Measurements from ENCODE around the gene NPAS2.

NPAS2 gene

DNA sequence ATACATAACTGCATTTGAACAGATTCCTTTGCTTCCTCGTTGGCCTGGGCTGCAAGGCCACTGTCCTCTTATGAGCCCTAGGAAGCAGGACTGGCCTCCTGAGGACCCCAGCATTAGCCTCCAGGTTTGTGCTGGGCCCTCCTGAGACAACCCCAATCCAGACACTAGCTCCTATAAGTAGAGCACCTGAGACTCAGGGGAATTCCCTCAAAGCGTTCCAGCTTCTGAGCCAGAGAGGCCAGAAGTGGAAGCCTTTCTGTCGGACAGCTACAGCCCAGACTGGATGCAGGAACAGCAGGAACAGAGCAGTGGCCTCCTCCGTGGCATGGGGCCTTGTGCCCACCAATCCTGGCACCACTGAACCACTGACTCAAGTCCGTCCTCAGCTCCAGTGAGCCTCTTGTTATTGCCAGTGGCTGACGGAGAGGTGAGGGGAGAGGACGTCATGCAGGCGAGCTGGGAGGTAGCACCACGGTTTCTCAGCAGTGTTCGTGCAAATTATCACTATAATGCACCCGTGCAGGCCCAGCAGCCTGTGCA, 67.2 kb downstream of the NPAS2 start:
- DNase-seq, result no peak

DNA sequence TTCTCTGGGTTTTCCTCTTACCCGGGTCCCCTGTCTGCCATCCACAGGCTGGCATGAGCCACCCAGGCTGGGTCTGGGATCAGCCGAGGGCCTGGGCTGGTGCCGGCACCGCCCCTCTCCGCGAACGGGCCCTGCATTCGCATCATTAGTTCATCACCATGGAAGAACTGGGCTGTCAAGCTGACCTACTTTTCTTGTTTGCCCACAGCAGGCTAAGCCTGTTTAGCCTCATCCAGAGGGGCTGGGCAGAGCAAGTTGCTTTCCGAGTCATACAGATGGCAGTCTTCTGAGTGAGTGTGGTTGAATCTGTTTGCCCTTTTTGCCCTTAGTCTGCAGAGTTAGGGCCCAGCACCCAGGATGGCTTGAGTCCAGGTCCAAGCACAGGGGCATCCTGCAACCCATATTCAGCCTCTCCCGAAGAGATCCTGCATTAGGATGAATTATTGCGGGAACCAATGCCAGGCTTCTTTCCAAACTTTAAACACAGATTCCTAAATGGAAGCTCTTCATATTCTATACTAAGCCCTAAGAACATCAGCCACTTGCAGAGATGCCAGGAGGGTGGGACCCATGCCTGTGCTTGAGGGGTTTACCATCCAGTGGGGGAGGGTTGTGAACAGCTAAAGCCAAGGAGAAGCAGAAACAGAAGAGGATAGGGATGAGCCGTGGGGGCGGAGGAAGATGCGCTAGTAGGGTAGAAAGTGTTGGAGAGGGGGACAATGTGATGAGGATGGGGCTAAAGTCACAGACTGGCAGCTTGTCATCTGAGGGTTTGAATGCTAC, 68.0 kb downstream of the NPAS2 start:
- no peak for DNase-seq

DNA sequence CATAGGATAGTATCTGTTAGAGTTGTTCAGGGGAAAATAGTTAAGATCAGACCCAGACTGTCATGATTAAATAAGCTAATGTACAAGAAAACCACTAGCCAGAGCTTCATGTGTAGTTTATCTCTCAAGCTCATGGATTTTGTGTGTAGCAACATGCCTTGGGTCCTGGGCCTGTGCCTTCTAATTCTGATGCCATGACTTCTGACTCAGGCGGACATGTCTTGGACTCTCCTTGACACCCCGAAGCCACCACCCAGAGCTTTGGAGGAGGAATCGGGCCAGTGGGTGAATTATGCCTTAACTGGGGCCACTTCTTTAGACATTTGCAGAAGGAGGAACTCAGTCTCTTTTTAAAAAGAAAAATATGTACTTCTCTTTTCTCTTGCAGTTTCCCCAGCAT, 68.7 kb downstream of the NPAS2 start:
- no peak for DNase-seq

DNA sequence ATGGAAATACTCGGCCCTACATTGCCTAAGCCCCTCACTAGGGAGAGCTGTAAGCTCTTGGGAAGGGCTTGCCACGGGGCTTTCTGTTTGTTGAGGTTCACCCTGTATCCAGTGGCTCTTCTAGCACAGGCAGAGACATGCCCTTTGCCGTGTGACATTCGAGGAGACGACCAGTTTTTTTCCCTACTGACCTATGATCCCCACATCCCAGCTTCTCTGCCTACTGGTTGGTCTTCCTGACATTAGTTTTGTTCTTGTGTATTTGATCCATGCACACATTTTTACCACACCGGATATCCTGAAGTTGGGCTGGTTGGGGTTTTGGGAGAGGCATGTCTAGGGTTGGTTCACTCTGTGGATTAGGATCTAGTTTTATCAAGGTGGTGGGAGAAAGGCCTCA, 69.3 kb downstream of the NPAS2 start:
- DNase-seq, result no peak

DNA sequence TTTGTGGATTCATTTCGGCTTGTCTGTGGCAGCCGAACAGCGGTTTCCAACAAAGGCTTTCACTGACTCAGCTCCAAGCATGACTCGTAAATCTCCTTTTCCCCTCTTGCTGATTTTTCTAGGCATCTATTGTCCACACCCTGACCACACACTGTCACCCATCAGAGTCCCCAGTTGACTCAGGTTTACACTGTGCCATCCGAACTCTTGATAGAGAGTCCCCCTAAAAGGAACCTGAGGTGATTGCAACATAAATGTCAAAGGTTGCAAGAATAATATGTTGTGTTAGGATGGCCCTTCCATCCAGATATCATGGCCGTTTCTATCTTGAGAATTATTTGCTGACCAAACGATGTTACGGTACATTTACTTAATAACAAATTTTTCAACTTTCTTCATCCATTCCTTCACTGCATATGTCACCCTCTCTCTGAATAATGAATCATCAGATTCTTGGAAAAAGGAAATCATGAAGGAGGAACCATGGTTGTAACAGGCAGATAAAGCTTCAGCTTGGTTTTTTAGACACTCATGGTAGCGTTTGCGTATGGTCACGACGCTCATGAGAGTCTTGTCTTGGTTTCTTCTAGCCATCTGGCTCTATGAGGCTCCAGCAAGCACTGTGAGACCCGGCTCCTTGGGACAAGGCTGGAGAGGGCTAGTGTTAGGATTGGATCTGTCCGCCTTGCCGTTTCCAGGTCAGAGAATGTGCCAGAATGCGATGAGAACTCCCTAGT, 72.1 kb downstream of the NPAS2 start:
- no peak for DNase-seq

DNA sequence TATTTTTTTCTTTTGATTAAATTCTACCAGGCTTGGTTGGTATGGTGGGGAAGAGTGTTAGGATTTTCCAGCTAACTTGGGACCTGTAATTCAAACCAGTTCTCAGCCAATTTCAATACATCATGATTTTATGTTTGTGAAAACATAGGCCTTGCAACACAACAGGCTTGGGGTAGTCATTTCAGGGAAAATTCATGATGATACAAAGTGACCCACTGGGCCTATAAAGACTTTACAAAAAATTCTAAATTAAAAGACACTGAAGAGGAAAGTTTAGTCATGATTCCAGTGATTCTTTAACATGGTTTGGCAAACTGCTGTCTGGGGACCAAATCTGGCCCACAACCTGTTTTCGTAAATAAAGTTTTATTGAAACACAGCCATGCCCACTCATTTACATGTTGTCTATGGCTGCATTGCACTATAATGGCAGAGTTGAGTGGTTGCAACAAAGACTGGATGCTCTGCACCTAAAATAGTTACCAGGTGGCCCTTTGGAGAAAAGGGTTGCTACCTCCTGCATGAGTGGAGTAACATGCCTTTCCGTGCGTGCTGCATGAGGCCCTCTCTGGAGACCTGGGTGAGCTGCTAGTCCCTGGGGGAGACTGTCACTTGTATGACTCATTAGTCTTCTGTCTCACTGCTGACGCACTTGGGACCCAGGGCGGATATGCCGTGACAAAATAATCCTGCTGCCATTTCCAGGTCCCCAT, 73.6 kb downstream of the NPAS2 start:
- DNase-seq, result no peak

DNA sequence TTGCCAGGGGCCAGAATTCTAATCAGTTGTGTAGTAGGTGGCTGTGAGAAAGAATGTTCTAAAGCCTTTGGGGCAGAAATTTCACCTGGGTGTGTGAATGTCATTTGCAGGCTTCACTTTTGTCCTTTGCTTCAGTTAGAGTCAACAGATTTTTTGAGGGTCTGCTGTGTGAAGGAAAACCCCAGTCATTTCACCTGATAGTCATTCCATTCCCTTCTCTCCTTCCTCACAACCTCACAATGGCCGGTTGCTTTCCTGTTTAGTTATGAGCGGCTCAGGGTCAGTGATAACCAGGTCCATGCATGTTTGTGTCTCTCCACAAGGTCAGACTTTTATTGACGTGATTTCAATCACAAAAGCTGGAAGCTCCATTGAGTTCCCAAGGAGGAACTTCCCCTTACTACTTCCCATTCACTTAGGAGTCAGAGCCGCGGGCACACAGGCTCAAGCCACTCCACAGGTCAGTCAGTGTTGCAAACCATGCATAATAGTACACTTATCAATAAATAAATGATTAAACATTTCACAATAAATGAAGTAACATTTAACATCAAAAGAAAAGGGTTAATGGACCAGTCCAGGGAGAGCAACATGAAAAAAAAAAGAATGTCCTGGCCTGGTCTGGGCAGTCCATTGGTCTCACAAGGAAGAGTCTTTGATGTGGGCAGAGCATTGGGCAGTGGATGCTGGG, 74.3 kb downstream of the NPAS2 start:
- DNase-seq, result no peak

DNA sequence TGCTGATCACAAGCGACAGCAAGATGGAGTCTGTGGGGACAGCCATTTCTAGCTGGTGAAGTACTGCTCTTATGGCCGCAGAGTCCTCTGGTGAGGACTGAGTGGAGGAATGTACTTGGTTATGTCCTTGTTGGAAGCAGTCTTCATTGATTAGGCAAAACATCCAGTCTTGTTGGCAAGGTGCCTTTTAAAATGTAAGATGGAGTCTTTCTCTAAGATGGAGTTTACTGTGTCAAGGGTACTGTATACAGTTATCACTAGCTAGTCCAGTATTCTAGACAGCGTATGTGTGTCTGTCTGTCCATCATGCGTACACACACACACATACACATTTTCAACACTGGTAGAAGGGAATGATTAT, 74.8 kb downstream of the NPAS2 start:
- no peak for DNase-seq

DNA sequence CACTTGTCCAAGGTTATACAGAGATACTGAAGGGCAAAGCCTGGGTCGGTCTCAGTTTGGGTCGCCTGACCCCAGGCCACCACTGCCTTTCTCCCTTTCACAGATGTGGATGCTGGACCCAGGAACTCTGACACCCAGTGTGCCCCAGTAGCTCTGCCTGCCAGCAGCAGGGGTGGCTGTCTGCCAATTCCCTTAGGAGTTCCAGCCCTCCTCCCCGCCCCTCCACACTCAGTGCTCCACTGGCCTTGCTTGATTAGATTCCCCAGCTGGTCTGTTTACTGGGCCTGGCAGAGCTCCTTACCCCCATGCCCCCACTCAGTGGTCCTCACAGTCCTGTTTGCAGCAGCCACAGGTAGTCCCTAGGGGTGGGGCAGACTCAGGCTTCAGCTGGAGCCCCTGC, 75.5 kb downstream of the NPAS2 start:
- DNase-seq, result no peak

DNA sequence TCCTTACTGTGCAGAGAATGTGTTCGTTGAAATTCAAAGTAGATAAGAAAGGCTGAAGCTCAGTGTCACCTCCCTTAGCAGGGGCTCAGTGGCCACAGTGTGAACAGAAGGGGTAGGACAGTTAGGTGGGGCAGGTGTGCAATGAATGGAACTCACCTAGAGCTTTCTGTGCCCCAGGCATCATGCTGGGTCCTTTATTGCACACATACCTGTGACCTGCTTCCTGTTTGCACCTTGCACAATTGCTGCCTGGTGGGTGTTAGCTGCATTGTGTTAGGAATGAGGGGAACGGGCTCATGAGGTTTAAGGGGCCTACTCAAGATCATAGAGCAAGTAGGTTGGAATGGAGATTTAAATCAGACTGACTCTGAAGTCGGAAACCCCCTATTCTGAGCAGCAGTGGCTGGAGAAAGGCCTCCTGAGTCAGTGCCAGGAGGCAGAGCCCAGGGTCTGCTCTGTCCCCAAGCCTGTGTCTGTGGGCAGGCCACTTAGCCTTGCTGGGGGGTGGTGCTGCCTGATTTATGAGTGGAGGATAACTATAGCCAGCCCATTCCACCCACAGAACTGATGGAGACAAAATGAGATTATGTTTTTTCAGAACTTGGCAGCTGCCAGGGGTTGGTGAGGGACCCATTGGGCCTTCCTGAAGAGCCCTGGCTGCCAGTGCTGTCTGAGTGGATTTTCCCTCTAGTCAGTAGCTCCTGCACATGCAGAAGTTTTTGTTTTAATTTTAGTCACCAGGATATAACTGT, 76.2 kb downstream of the NPAS2 start:
- DNase-seq, result no peak

DNA sequence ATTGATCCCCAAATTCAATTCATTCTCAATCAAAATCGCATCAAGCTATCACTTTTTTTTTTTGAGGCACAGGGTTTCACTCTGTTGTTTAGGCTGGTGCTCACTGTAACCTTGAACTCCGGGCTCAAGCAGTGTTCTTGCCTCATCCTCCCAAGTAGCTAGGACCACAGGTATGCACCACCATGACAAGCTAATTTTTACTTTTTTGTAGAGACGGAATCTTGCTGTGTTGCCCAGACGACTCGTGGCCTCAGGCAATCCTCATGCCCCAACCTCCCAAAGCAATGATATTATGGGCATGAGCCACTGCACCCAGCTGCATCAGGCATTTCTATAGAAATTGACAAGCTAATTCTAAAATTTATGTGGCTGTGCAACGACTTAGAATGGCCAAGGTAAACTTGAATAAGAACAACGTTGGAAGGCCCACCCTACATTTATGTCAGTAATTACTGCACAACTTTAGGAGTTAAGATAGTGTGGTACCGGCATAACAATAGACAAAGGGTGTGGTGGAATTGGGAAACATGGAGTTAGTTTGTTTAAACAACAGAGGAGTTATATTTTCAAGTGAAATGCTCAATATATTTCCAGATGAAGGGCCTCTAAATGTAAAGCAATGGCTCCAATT, 78.2 kb downstream of the NPAS2 start:
- DNase-seq, result no peak

DNA sequence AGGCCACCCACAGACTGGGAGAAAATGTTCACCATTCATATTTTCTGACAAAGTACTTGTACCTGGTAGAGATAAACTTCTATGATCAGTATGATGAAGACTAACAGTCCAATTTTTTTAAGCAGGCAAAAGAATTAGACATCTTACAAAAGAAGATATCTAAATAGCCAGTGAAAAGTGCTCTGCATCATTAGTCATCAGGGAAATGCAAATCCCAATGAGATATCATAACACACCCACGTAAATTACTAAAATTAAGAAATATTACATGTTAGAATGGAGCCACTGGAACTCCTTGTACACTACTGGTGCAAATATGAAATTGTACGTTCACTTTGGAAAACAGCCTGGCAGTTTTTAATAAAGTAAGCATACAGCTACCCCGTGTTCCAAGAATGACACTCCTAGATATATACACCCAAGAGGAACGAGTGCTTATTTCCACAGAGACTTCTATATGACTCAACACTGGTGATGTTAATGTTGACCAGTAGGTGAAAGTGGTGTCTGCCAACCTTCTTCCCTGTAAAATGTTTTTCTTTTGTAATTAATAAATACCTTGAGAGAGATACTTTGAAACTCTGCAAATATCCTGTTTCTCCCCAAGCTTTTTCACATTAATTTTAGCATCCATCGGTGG, 80.3 kb downstream of the NPAS2 start:
- DNase-seq, result no peak

DNA sequence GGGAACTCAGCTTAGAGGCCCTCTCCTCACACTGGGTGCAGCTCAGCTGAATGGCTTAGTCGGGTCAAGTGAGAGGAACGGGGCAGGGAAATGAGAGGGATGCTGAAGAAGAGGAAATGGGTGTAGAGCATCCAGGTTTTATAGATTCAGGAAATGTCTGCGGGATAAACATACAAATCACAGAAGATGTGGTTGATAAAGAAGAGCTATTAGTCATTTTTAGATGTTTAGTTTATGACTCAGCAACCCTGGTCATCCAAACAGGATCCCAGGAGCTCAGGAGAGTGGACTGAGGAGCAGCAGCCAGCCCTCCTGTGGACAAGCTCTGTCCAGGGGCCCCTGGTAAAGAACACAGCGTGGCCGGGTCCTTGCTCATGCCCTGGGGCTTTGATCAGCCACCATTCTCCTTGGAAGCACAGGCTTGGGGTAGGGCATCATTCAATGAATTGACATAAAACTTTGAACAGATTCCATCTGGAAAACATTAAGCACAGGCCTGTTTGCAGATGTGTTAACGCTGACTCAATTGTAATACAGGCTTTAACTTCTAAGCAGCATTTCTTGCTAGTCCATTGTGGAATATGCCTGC, 83.0 kb downstream of the NPAS2 start:
- DNase-seq, result no peak

DNA sequence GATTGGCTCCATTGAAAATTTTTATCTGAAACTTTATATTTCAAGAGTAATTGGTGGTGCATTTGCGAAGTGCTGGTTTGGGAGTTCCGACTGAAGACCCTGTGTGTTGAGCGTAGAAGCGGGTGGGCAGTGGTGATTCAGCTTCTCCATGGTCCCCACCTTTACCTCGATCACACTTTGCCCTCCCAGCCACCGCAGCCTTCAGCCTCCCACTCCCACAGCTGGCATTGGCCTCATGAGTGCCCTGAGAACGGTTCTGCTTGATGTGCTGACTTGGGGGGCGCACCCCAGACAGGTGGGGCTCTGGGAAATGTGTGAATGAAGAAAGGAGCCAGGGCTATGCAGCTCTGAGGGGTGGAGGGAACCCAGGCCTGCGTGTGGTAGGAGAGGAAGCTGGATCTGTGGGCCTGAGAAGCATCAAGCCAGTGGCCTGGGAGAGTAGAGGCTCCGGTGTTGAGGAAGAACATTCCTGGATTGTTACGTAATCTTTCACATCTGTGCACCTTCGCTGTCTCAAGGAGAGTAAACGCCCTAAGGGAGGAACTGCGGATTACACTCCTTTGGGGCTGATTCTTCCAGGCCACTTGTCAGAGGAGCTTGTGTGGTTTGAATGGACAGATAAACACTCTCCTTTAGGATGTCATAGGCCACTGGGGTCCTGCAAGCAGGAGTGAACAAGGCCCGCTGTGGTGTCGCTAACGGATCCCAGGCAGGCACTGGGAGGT, 83.8 kb downstream of the NPAS2 start:
- DNase-seq, result no peak

DNA sequence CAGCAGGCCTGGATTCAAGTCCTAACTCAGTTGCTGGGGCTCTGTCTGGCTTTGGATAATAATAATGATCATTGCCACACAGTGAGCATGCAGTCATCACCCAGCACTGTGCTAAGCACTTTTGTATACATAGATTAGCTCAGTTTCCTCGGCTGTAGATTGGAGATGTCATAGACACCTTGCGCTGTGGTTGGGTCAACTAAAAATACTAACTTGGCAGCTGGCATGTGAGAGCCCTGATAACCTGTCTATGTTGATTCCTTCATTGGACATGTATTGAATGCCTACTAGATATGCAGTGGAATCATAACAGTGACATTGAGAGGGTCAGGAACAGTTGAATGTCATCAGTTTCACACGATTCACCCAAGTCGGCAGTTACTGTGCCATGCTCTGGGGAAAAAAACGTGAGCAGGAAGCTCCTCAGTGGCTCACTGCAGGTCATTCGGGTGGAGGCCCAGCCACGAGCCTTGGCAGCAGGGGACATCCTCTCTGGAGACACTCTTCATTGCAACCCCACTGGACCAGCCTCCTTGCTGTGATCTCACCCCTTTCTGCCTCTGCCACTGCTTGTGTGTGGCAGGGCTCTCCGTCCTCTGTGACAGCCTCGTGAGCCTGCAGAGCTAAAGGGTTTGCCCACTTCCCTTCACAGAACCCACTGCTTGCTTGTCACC, 85.3 kb downstream of the NPAS2 start:
- no peak for DNase-seq

DNA sequence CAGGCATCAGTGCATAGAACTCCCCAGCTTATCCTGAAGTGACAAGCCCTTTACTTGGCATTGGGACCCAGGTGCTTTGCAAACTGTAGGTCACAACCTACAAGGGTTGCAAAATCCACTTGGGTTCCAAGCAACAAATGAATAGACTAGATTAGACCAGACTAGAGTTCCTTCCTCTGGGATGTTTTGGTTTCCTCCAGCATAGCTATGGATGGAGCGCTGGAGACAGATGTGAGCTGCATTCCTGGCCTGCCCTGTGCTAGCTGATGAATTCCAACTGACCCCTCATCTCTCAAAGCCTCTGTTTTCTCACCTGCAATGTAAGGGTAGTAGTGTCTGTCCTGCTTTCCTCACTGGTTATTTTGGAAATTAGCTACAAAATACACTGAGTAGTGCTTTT, 86.2 kb downstream of the NPAS2 start:
- DNase-seq, result no peak

DNA sequence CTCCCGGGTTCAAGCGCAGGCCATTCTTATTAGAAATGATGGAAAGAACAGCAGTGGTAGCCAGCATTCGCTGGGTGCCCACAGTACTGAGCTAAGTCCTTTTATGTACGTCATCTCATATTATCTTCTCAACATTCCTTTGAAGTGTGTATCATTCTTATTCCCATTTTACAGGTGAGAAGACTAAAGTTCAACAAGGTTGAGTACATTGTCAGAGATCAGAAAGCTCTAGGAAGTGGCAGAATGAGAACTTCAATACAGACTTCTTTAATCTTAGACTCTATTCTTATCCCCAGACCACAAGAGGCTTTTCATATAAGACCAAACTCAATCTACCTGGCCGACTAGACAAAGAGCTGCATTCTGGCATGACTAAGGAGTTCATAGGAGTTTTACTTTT, 86.7 kb downstream of the NPAS2 start:
- no peak for DNase-seq

DNA sequence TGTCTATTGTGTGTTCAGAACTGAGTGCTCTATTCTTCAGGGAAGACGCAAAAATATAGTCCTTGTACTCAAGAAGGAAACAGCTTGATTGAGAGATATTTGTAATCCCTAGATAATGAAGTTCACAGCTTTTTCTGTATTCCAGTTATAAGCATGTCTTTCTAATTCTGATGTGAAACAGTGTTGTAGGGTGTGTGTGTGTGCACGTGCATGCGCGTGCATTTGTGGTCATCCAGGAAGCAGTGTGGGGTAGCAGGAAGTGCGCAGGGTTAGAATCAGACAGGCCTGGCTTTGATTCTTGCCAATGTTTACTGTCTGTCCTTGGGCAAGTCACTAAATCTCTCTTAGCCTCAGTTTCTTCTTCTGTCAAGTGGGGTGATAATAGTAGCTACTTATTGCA, 87.9 kb downstream of the NPAS2 start:
- DNase-seq, result no peak

DNA sequence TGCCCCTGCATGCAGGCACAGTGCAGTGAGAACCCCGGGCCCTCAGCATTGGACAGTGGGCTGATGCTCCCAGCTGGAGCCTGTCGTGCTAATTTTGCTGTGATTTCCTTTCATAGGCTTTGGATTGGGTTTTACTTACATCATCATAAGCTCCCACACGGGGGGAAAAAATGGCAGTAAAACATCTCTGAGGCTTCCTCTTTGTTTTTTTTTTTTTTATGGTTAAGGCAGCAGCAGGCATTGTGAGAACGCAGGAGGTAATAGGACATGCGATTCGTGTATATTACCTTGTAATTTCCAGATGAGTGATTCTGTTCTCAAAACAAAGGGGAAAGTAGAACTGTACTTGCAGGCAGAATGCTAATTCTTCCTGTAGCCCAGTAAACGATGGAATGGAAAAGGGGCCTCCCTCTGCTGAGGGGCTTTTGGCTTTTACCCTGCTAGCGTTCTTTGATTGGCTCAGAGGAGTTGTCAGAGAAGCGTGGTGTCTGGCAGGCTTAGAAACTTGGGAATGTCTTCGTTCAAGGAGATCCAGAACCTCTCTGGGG, 89.7 kb downstream of the NPAS2 start:
- no peak for DNase-seq

Measured in activated CD4-positive, alpha-beta T cell treated with anti-CD3 and anti-CD28 coated beads, Interleukin-10, Interleukin-2, amounts not matched to agents 100 ng/mL and 50 ng/mL, durations not matched to agents 16 hours and 8 hours (primary cell).